NCI-H82 (cell line): Measurements from ENCODE around the gene HAGHL.

Experiments used
- DNase-seq: peaks from one replicate; lab custom pipeline; 2025; lab: John Stamatoyannopoulos, UW

The HAGHL gene

GRCh38 chr16:759110-759910 lies 32.4 kb downstream of the HAGHL start:
- DNase-seq: no peak

GRCh38 chr16:760065-760464 lies 33.2 kb downstream of the HAGHL start:
- DNase-seq: no peak

- DNase-seq: no peak
Measured at GRCh38 chr16:760545-761343, 33.8 kb downstream of the HAGHL start, which contains the start of gene MSLN. Gene MSLN (plus strand): TSS chr16:760734. CDS start chr16:762681, 1,947 bp downstream.

- no peak for DNase-seq
Measured at GRCh38 chr16:761625-762513, 35.0 kb downstream of the HAGHL start.

GRCh38 chr16:762595-763268 lies 35.8 kb downstream of the HAGHL start:
- no peak for DNase-seq

GRCh38 chr16:763369-764183 lies 36.7 kb downstream of the HAGHL start:
- no peak for DNase-seq

- DNase-seq: no peak
Measured at GRCh38 chr16:764184-764750, 37.4 kb downstream of the HAGHL start.

GRCh38 chr16:764848-765487 lies 38.1 kb downstream of the HAGHL start:
- DNase-seq: no peak

GRCh38 chr16:765488-765865 lies 38.6 kb downstream of the HAGHL start:
- no peak for DNase-seq

GRCh38 chr16:766008-766819 lies 39.3 kb downstream of the HAGHL start:
- no peak for DNase-seq

- DNase-seq: no peak
Measured at GRCh38 chr16:766820-767640, 40.1 kb downstream of the HAGHL start.

- no peak for DNase-seq
Measured at GRCh38 chr16:767743-768235, 40.9 kb downstream of the HAGHL start.

GRCh38 chr16:768428-768827 lies 41.5 kb downstream of the HAGHL start:
- no peak for DNase-seq

GRCh38 chr16:769184-769784 lies 42.4 kb downstream of the HAGHL start:
- no peak for DNase-seq

GRCh38 chr16:769934-770333 lies 43.0 kb downstream of the HAGHL start:
- no peak for DNase-seq

GRCh38 chr16:770411-770810 lies 43.5 kb downstream of the HAGHL start:
- no peak for DNase-seq

- DNase-seq: no peak
Measured at GRCh38 chr16:772959-773358, 46.1 kb downstream of the HAGHL start.
